T-helper 1 cell (primary cell): ENCODE measurements around the gene AKAP6.

Experiments used
- DNase-seq, 5 donors: peaks; one replicate each; pipeline ENCODE4 v3.0.0-alpha.2; 2012 to 2020

Gene AKAP6

GRCh38 chr14:32713856-32714255, 384.8 kb downstream of the AKAP6 start:
- no peak for DNase-seq

GRCh38 chr14:32719601-32720000, 390.5 kb downstream of the AKAP6 start:
- DNase-seq: no peak

- DNase-seq: no peak
Observed at GRCh38 chr14:32720927-32721326, 391.8 kb downstream of the AKAP6 start.

GRCh38 chr14:32722631-32723183, 393.6 kb downstream of the AKAP6 start:
- no peak for DNase-seq

GRCh38 chr14:32724867-32725471, 395.9 kb downstream of the AKAP6 start:
- DNase-seq: no peak

GRCh38 chr14:32726516-32726915, 397.4 kb downstream of the AKAP6 start:
- DNase-seq: no peak

- no peak for DNase-seq
Observed at GRCh38 chr14:32727832-32728231, 398.7 kb downstream of the AKAP6 start.

- no peak for DNase-seq
Observed at GRCh38 chr14:32728526-32728925, 399.4 kb downstream of the AKAP6 start.

- no peak for DNase-seq
Observed at GRCh38 chr14:32728976-32729375, 399.9 kb downstream of the AKAP6 start.

GRCh38 chr14:32731249-32731648, 402.2 kb downstream of the AKAP6 start:
- DNase-seq: no peak

GRCh38 chr14:32733015-32733414, 403.9 kb downstream of the AKAP6 start:
- no peak for DNase-seq

GRCh38 chr14:32734261-32734660, 405.2 kb downstream of the AKAP6 start:
- DNase-seq: no peak

GRCh38 chr14:32737621-32738020, 408.5 kb downstream of the AKAP6 start:
- DNase-seq: no peak

GRCh38 chr14:32738206-32738871, 409.2 kb downstream of the AKAP6 start:
- DNase-seq: no peak

- no peak for DNase-seq
Observed at GRCh38 chr14:32744811-32745445, 415.8 kb downstream of the AKAP6 start.

GRCh38 chr14:32754209-32754608, 425.1 kb downstream of the AKAP6 start:
- DNase-seq: no peak

- DNase-seq: no peak
Observed at GRCh38 chr14:32756173-32756572, 427.1 kb downstream of the AKAP6 start.

GRCh38 chr14:32756775-32757174, 427.7 kb downstream of the AKAP6 start:
- DNase-seq: no peak

GRCh38 chr14:32757568-32757967, 428.5 kb downstream of the AKAP6 start:
- DNase-seq: no peak

GRCh38 chr14:32761381-32761968, 432.4 kb downstream of the AKAP6 start:
- no peak for DNase-seq

- DNase-seq: no peak
Observed at GRCh38 chr14:32762886-32763285, 433.8 kb downstream of the AKAP6 start.

GRCh38 chr14:32763673-32764072, 434.6 kb downstream of the AKAP6 start:
- DNase-seq: no peak

GRCh38 chr14:32764131-32764530, 435.0 kb downstream of the AKAP6 start:
- no peak for DNase-seq

- no peak for DNase-seq
Observed at GRCh38 chr14:32770422-32770821, 441.3 kb downstream of the AKAP6 start.
